ENCODE data around the gene ATP6V1B1.

The ATP6V1B1 gene

DNA sequence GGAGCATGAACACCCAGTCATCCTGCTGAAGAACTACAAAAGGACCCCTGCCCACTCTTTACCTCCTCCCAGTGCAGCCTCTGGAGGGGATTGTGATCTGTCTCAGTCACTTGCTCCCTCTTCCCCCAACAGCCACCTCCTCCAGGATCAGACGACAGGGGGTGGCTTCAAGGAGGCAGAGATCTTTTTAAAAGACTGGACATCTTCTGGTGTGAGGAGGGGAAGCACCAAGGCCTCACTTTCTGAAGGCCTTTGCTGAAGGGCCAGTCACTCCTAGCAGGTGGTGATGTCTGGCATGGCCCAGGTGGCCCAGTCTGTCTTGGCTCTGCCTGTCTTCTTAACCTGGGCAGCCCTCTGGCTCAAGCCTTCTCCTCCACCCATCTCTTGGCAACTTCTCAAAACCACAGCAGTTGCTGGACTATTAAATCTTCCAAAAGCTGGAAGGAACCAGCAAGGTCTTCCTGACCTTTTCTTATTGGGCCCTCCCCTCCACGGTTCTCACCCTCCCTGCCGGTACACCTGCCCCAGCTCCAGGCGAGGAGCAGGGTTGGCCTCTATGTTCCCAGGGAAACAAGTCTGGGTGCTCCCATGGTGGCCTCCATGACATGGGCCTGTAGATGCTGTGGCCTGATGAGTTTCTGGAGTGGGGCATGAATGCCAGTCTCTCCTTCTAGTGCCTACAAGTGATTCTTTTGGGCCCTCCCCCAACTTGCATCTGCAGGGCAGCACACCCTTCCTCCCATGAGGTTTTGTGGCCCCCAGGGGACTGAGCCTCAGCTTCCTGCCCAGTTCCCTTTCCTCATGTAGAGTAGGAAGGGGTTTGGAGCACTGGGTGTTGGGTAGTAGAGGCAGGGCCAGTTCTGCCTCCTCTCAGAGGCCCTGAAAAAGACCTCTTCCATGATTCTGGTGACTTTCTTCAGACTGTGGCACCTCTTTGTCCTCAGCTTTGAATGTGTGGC lies 5.0 kb upstream of the ATP6V1B1 start:
- DNase-seq = no peak

DNA sequence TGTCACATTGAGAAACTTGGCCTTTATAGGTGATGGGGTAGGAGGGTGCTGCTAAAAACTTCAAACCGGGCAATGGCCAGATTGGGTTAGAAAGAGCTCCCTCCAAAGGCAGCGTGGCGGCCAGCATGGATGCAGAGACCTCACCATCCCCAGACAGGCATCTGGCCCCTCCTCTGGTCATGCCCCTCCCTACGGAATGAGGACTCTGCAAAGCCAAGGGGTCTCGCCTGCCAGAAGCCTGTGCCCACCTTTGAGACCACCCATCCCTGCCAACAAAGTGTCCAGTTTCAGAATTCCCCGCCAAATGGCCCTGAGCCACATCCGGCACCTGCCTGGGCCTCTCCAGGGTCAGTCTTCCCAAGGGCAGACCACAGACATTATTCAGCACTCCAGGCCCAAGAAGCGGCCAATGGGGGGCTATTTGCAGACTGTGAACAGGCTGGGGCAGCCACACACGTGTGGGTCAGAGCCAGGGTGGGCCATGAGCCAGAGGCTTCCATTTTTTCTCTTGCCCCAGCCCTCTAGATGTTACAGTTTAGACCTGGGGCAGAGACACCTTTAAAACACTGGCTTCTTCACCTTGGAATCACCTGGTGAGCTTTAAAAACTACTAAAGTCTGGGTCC lies 4.2 kb upstream of the ATP6V1B1 start:
- DNase-seq = no peak

DNA sequence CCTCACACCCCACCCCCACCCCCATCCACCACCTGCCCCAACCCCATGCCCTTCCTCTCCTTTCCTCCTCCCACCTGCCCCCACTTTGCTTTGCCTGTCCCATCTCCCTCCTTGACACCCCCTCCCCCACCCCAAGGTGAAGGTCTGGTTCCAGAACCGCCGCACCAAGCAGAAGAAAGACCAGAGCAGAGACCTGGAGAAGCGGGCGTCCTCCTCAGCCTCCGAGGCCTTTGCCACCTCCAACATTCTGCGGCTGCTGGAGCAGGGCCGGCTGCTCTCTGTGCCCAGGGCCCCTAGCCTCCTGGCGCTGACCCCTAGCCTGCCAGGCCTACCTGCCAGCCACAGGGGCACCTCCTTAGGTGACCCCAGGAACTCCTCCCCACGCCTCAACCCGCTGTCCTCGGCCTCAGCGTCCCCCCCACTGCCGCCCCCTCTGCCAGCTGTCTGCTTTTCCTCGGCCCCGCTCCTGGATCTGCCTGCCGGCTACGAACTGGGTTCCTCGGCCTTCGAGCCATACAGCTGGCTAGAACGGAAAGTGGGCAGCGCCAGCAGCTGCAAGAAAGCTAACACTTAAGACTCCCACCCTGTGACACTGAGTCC lies 3.0 kb upstream of the ATP6V1B1 start:
- no peak for DNase-seq

DNA sequence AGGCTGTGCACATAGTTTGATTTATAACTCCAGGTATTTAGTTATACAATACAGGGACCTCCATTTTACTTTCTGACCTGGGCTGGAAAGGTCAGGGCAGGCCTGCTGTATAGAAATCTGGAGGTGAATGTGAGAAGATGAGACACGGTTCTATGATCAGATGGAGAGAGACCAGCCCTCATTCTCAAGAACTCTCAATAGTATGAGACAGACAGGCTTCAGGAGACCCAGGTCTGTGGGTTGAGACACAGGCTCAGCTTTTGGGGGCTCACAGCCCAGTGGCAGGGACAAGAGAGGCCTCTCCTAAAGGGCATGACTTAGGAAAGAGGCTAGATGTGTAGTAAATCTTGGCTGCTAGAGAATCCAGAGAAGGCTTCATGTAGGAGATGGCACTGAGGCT lies 719 bp upstream of the ATP6V1B1 start:
- DNase-seq = no peak

DNA sequence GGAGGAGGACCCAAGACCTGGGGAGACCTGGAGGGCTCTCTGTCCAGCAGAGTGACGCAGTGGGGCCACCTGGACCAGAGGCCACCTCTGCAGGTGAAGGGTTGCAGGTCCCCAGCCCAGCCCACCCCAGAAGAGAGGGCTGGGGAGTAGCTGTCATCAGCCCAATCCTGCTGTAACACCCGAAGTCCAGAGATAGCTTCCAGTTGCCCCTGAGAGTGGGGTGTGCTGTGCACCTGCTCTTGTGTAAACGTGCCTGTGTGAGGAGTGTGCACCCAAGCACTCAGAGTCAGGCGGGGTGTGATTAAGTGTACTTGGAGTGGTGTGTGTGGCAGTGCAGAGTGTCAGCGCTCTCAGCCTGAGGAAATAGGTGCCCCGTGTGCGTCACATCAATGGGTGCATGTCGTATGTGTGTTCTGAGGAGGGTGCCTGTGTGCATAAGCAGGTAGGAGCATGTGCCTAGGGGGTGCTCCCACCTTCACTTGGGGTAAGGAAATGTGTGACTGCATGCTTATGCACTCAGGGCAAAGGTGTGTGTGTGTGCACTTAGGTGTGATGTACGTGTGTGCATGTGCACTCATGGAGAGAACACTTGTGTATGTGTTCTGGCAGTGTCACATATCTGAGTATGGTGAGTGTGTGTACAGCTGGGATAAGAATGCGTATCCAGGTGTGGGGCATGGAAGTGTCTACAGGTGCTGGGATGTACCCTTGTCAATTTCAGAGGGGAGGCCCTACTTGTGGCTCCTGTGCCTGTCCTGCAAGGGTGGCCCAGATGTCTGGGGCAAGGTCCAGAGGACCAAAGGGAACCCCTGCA lies 672 bp downstream of the ATP6V1B1 start:
- DNase-seq = no peak

DNA sequence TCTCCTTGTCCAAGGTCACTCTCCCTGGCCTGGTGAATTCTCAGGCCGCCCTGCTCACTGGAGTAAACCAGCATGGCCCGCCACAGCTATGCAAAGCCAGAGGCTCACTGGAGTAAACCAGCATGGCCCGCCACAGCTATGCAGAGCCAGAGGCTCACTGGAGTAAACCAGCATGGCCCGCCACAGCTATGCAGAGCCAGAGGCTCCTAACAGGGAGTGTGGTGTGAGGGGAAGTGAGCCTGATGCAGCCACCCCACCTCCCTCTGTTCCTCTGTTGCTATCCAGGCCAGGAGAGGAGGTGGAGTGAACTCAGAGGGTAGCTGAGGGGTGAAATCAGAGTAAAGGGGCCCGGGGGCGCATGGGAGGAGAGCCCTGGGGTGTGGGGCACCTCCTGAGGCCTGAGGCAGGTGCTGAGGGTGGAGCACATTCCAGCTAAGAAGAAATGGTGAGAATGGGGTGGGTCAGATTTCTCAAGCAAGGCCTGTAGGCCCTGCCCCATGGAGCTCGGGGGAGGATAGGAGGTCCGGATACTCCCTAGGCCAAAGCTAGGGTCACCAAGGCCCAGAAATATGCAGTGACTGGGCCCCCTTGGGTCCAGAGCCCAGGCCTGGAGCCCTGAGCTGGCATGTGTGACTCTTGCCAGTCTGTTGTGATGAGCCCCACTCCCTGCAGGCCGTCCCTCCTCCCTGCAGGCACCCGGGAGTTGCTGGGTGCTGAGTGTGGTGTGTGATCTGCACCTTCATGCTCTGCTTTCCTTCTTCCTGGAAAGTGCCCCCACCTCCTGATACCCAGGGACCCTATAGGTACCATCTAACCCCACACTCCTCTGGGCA lies 1.5 kb downstream of the ATP6V1B1 start:
- no peak for DNase-seq

DNA sequence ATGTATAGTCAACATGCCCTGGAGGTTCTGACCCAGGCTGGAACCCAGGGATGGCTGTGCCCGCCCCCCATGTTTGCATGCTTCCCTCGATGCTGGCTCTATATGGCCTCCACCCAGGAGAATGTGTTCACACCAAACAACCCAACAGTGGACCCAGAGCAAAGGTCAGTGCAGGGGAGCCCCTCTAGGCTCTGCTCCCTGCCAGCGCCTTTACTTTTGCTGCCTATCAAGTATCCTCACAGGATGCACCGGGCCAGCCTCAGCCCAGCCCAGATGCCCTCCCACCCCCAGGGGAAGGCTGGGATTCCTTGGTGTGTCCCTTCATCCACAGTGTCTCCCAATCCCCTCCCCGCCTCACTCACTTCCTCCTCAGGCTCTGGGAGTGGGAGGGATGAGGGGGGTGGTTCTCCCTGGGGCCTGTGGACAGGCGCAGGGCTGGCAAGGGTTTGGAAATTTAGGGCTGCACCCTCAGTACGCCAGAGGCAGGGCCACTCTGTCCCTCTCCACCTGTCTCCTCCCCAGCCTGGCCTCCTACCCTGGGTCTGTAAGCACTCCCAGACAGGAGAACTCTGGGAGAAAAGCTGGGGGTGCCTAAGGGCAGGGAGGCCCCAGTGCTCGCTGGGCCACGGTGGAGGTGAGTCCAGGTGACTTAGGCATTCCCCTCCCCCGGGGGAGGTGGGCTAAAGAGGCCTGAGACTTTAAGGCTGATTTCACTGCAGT lies 2.3 kb downstream of the ATP6V1B1 start:
- no peak for DNase-seq

DNA sequence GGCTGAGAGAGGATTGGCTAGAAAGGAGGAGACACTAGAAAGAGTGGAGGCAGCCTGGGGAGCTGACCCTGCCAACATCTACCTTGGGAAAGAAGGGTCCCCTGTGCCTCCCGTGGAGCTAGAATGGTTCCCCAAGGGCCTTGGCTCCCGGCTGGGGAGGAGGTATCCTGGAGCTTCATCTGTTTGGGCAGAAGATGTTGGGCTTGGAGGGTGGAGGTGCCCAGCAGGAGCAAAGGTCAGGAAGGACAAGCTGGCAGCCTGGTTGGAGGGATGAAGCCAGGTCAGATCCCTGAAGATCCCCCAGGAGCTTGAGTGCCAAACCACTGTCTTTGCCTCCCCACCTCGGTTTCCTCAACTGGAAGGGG lies 2.9 kb downstream of the ATP6V1B1 start:
- no peak for DNase-seq

DNA sequence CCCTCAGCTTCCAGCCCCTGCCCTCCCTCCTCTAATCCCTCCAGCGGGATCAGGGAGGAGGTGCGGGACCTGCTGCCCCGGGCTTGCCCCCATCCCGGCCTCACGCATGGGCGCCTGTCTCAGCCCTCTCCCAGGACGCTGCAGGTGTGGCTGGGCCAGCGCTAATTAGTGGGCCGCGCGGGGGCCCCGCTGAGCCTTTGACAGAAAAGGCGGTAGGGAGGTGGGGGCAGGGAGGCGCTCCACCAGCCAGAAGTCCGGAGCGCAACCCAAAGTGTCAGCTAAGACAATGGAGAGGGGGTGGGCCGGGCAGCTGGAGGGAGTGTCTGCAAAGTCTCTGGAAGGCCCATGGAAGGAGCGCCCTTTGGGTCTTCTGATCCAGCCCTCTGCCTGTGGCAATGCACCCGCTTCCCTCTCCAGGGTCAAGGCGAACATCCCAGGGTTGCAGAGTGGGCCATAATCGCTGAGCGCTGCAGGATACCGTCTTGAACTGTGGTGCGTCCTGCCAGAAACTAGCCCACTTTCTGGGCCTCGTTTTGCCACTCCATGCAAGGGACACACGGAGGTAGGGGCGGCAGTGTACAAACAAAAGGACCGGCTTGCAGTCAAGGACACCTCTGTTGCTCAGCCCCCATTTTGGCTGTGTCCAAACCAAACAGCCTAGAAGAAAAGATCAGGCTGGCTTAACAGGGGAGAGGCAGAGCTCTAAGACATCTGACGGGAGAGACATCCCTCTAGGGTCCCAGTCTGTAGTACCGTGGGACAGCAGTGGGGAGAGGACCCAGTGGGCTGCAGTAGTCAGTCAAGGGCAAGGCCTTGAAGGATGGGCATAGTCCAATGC lies 3.5 kb downstream of the ATP6V1B1 start:
- no peak for DNase-seq

DNA sequence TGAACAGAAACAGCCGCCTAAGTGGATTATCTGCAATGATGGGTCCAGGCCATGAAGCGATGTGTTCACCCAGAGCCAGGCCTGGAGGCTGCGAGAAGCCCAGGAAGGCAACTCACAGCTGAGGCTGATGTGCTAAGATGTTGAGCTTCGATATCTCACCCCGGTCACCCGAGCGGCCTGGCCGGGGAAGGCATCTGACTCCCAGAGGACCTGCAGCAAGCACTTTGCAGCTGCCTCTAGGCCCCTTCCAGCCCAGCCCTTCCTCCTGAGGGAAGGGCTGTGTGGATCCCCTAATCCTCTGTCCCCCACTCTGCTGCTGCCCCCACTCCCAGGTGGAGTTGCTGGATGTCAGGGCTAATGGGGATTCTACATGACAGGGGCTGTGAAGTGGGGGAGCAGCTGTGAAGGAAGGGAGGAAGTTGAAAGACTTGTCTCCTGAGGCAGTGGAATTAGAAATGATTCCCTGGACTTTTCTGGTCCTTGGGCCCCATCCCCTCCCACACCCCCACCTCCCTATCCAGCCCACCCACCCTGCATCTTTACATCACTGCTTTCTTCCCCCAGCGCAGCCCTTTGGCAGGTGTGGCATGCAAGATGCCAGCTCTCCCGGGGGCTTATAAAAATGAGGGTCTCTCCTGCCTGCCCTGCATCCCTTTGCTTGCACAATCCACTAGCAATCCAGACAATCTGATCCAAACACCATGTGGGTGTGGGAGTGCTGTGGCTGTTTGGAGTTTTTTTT lies 4.3 kb downstream of the ATP6V1B1 start:
- no peak for DNase-seq

DNA sequence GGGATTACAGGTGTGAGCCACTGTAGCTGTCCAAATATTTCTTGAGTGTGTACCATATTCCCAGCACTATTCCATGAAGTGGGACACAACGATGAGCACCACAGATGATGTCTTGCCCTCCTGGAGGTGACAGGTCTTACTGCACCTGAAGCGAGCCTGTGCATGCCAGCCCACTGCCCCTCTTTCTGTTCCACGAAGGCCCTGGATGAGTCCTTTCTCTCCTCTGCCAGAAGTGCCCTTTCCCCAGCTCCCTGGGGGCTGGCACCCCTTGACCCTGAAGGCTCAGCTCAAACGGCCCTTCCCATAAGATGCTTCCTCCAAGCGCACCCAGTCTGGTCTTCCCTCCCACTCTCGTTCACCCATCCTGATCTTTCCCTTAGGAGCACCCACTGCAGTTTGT lies 5.5 kb downstream of the ATP6V1B1 start:
- DNase-seq = no peak

DNA sequence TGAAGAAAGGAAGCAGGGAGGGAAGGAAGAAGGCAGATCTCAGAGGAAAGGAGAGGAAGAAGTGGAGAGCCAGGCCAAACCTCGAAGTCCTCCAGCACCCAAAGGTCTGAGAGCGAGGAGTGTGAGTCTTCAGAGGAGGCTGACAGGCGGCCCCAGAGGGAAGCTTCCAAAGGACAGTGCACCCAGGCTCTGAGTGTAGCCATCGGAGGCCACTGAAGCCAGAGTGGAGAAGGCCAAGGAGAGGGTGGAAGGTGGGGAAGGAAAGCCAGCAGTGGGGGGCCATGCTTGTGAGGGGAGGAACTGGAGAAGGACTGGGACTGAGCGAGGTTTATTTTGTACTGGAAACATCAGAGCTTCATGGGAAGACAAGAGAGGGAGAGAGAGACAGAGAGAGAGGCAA lies 6.0 kb downstream of the ATP6V1B1 start:
- no peak for DNase-seq

DNA sequence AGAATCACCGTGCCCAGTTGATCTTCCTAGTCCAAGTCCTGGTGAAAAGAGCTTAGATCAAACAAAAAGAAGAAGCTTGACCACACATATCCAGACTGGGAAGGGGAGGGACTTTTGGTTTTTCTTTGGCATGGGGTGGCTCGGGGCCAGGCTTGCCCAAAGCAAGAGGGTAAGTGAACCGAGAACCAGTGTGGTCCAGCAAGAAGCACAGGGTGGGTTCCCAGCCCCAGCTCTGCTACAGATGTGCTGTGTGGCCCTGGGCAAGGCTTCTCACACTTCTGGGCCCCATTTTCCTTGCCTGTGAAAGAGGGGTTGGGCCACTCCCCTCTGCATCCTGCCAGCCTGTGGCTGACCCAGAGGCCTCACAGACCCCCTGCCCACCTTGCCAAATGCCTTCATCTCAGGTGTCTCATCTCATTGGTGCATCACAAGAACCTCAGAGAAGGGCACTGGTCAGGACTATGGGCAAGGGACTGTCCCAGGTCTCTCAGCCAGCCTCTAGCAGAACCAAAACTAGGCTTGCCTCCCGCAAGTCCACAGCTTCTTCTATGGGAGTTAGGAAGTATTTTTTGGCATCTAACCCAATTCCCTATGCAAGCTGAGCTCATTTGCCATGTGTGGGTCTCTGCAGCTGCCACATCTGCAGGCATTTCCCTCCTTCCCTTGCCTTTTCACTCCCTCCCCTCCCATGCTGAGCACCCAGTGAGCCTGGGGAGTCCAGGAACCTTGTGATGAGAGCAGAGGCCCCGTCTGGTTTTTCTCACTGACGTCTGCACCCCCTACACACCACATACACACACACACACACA lies 6.9 kb downstream of the ATP6V1B1 start:
- no peak for DNase-seq

DNA sequence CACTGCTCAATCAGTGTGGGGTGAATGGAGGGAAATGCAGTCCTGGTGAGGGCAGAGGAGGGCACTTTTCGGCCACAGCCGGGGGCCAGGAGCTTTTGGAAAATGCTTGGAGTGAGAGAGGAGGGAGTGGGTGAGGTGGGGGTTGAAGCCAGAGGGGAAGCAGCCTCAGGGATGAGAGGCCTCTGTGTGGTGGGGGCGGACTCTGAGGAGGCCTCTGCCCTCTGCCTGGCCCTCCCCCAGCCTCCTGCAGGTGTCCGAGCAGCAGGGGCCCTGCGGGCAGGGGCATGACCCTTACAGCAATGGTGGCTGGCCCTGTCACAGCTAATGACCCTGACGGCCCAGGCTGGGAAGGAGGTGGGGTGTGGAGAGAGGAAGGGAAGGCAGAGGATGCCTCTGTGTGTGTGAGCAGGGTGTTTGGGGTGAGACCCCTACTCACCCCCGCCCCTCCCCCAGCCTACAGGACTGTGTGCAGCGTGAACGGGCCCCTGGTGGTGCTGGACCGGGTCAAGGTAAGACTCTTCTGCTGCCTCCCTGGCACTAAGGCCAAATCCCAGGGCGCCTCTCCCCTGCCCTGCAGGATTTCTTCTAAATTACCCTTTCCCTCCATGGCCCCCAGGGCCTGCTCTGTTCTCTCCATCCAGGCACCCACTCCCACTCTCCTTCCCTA lies 7.6 kb downstream of the ATP6V1B1 start:
- DNase-seq = no peak

DNA sequence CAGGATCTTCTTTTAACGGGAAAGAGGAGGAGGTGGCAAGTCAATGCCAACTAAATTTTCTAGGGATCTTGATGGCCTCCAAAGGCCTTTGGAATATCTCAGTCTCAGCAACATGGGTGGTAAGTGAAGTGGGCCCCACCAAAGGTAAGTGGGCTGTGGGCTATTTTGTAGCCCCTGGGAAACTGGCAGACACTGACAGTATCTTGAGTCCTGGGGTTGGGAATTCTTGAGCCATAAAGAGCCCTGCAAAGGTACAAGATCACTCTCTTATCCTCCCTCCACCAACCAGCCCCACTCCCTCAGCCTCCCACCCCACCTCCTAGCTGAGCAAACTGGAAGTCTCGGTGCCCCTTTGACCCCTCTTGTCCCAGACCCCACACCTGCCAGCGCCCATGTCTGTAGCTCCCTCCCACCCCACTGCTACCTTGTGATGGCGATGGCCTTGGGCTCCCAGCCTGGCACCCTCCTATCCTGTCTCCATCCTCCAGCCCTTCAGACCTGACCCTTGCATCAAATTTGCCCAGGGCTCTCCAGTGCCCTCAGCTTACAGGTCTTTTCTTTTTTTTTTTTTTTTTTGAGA lies 8.5 kb downstream of the ATP6V1B1 start:
- DNase-seq = no peak

DNA sequence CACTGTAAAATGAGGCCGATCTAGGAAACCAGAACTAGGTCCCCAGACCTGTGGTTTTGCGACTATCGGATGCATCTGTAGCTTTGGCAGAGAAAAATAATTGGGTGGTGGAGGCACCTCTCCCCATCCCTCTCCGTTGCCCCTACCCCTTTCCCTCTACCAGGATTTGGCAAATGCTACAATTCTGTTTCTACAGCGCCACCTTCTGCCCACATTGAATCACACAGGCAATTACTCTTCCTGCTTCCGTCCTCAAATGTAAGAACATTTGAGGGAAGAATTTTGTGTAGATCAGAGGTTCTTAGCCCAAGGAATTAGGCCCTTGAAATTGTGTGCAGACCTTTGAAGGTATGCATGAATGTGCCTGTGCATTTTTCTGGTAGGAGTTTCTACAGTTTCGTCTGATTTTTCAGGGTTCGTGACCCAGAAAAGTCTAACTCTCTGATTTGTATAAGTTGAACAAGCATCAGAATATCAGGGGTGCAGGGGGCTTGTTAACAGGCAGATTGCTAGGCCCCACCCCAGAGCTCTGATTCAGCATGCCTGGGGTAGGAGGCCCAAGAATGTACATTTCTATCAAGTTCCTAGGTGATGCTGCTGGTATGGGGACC lies 11.2 kb downstream of the ATP6V1B1 start:
- DNase-seq = peak; percentile 63

DNA sequence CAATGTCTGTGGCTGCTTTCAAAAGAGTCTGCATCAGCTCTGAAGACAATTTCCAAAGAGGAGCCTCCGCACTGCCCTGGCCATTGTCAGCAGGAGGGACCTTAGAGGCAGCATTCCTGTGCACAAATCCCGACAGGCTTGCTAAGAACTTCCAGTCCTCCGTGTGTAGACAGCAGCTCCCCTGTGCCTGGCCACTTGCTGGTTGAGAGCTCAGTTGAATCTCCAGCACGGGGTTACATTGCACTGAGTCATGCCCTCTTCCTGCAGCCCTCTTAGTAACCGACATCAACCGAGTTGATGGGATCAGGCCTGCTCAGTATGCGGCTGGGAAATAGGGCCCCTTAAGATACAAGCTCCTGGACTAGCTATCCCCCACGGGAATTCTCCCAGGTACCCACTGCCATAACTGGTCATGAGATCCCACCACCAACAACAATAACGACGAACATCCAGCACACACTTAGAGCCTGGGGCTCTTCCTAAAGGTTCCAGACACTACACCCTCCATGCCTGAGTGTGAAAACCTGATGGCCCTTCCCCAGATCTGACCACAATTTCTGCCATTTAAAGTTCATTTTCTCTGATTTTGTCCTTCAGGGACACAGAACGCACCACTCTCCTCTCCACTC lies 12.0 kb downstream of the ATP6V1B1 start:
- DNase-seq = no peak

Measured in CD4-positive, alpha-beta T cell treated with Interleukin-10 for 1 hour (primary cell).